Left colon (tissue), 2 donors: ENCODE measurements around the gene GPC6. TPM values are rescaled to one million over a fixed set of nuclear protein-coding genes. Genes with fewer than 3 reads are reported as not detected.

Source experiments
- ATAC-seq: fragments of 200-7000 bp; cut with Tn5 transposase; one replicate; pipeline ENCODE4 v1.9.1; 2020; ENCODE audit warnings: mild to moderate bottlenecking, moderate library complexity
- DNase-seq, 2 donors: peaks; one replicate each; pipeline ENCODE4 v3.0.0-alpha.2; 2020
- intact Hi-C, 2 donors: fragments of 100-400 bp; cut with DNase I in 1 of 2; cut with micrococcal nuclease in 1 of 2; formaldehyde crosslinking; loops; one replicate each; pipeline versions ENCODE4 v1.11.2 to v1.14.0; 2022; cut with DNase I, micrococcal nuclease
- total RNA-seq, 2 donors: library from RNA; stranded (reverse); fragmentation: NEBNext Ultra II Directional; extraction: Animal tissue kit (Norgen Biotek cat#: 25700); gene quantifications; one replicate each; pipeline ENCODE4 v1.2.1, GENCODE V29; 2021
- donor health status: DM: no; HTN: no; CAD: no.
- donor health status: DM: yes; HTN: yes; CAD: no.

Gene GPC6
- total RNA-seq, 2 donors from 2014 or later, result 2.5 to 5.2 TPM

DNA sequence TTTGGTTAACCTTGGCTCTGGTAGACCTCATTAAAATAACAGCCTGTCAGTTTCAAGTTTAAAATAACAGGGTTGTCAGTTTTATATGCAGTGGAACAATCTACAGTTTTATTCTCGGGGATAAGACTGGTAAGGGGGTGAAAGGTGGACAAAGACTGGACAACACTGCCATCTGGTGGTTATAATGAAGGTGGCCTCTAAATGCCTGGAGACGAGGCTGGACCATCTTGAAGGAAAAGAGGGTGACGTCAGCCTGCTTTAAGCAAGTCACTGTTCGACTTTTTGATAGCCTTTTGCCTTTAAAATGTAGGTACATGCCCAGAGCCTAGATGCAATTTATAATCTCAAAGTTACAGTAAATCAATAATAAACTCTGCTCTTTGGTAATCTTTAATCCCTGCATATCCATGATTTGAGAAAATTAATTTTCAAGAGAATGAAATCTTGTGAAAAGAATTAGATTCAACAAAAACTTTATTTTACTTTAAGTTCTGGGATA lies 1135.9 kb downstream of the GPC6 start:
- DNase-seq (peak; percentile 23 to 37), ATAC-seq (peak; percentile 87)
- intact Hi-C loops, result no loop called here

DNA sequence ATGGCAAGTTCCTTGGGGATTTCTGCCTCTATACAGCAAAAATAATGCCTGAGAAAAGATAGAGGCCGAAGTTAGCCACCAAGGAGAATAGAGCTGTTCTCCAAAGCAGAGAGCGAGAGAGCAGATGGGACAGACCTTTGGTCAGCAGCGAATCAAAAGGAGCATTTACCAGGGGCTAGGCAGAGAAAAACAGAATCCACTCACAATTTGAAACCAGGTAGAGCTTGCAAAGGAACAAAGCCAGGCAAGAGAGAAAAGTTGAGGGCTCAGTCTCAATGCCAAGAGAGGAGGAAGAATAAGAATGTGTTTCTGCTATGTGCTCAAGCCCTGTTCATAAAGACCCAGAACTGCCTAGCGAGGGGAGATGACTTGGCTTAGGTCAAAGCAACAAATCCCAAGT lies 1140.1 kb downstream of the GPC6 start:
- ATAC-seq (no peak), DNase-seq (no peak)
- intact Hi-C loops, result no loop called here

DNA sequence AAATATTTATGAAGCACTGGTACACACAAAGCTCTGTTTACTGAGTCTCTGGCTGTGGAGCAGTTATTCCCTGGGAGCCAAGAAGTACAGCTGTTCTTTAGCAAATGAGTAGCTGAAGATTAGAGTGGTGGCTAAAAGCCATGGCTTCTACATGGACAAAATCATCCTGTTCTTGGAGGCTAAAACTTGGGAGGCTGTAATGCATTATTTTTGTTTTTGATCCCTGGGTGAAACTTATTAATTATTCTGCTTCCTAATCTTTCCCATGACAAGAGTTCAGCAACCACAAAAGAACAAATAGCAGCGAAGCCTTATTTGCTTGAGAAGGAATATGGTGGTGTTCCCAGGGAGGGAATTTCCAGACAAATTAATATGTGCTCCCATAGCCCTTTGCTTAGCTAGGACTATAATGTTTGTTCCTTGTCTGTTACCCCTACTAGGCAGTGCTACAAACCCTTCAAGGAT lies 1143.4 kb downstream of the GPC6 start:
- no peak for ATAC-seq
- no peak for DNase-seq
- intact Hi-C loops, result no loop called here

DNA sequence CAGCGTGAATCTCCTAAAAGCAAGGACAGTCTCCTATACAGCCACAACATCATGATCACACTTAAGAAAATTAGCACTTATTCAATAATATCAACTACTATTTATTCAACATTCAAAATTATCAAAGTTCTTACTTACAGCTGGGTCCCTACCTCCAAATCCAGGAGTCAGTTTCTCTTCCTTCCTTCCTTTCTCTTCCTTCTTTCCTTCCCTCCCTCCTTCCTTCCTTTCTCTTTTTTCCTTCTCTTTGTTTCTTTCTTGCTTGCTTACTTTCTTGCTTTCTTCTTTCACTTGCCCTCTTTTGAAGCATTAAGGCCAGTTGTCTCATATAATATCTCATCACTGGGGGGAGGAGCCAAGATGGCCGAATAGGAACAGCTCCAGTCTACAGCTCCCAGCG lies 1145.2 kb downstream of the GPC6 start:
- ATAC-seq, result no peak
- intact Hi-C loops, result no loop called here
- DNase-seq, result no peak

DNA sequence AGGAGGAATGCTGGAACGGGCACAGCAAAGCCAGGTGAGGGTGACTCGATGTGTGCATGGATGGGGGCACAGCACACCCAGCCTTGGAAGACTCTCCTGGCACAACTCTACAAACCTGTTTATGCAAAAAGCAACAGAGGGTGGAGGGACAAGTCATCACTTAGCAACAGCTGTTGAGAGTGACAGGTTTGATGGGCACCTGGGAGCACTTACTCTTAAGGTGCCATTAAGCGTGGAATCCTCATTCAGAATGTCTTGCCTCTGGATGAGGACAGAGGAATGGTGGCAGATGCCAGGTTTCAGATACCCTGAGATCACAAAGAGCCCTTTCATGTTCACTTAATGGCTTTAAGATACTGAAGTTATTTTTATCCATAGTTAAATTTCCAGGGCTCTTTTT lies 1155.9 kb downstream of the GPC6 start:
- DNase-seq (no peak), ATAC-seq (no peak)
- intact Hi-C loops, result no loop called here

DNA sequence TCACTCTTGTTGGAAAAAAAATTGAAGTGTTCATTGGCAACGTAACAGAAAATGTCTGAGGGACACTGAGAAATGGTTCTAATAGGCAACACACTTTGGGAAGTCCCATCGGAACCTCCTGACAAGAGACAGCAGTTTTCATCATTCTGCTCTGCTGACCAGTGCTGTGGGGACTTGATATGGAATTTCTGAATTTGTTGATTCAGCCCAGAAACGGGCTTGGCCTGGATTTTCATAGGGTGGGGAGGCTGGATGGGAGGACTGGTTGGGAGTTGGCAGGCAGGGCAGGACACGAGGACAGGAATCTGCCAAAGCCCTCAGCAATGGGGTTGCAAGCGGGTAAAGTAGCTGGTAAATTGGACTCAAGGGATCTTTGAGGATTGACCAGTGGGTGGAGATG lies 1156.4 kb downstream of the GPC6 start:
- no peak for DNase-seq
- ATAC-seq, result no peak
- intact Hi-C loops, result no loop called here

DNA sequence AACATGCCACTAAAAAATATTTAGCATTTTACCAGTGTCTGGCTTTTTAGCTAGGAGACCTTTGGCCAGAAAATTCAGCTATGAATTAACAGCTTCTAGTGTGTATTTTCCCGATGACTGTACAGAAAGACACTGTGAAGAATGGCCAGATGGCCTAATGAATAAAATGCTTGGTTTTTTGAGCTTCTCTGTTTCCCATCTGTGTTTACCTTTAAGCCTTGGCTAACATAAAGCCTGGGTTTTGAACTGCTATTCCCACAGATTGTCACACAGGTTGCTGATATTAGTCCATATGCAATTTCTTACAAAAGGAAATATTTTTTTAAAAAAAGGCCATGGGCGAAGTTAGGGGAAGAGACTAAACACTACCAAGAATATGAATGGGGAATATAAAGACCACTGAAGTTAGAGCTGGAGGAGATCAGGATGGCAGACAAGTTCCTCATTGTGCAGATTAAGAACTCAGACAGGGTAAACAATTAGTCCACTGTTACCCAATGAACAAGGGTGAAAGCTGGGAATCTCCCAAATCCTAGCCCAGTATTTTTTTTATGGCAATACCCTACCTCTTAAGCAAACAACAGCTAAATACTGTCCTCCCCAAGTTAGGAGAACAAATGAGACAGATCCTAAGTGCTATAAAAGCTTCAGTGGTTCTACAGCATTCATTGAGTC lies 1157.8 kb downstream of the GPC6 start:
- ATAC-seq (no peak), DNase-seq (no peak)
- intact Hi-C loops, result no loop called here

DNA sequence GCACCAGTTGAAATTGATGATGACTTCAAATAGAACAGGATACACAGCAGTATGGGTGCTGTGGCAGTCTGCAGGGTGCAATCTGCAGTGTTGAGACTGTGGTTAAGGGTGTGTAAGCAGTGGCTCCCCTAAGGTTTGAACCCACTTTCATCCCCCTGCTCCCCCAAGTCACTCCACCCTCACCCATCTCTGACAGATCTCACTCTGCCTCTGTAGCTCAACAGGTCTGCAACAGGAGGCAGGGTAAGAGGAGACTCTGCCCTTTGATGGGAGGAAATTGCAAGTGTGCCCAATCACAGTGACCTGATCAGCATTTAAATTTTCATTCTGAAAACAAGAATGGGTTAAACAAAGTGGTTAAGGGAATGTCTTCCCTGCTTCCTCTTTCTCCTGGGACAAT lies 1160.4 kb downstream of the GPC6 start:
- intact Hi-C loops, result no loop called here
- DNase-seq, result no peak
- ATAC-seq, result no peak

DNA sequence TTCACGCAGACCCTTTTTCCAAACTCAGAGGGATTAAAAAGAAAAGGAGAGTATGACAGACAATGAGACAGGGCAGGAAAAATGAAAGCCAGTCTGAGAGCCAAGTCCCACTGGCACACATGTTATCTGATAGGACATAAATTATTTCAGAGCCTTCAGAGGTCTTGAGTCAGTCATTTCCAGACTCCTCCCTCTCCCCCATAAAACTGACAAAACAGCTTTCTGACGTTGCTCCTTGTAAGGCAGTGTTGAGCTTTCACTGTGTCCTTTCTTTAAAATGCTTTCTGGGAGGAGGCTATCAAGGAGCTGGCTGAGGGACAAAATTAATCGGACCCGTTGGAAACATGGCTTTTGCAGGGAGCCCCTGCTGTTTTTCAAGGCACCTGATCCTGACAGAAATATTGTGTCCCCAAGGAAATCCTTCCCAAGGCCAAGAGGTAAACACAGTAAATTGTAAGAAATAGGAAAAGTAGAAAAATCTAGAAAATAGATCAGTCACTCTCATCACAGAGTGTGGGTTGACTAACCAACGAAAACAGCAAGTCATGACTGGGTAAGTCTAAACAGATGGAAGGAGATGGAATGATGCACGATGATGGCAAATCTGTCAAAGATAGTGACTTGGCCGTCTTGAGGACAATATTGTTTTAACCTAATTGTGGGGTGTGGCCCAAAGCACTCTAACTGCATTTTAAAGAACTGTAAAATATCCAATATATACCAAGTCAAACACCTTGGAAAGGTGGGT lies 1163.2 kb downstream of the GPC6 start:
- DNase-seq (no peak), ATAC-seq (no peak)
- intact Hi-C loops, result no loop called here

DNA sequence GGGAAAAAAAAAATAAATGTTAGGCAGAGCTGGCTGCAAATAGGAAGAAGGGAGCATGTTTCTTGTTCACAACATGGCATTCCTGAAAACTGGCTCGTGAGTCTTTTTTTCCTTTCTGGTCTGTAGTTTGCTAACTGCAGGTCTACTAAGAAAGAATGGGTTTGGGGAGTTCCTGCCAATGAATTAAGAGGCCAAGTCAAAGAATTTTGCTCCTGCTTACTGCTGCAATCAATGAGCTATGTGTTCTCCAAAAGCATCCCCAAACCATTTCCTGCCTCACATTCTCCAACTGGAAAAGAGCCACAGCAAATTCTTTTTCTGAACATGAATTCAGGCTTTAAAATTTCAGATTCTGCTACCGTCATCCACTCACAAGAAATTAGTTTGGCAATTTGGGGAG lies 1164.3 kb downstream of the GPC6 start:
- intact Hi-C loops, result no loop called here
- DNase-seq, result no peak
- no peak for ATAC-seq

DNA sequence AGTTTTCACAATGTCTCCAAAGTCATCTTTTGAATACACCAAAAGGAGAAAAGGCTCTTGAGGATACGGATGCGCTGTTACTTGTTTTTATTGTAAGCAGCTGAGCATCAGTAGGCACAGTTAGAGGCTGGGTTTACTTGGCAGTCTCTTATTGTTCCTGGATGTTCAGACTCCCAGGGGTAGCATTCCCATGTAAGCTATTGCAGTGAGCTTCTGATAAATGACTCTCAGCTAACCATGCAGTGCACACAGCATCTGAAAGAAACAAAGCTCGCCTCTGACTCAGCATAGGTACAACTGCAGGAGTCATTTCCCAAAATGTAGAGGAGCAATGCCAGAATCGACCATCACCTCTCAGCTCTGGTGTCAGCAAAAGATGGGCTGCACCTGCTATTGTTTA lies 1168.1 kb downstream of the GPC6 start:
- intact Hi-C loops, result no loop called here
- DNase-seq (no peak), ATAC-seq (no peak)

DNA sequence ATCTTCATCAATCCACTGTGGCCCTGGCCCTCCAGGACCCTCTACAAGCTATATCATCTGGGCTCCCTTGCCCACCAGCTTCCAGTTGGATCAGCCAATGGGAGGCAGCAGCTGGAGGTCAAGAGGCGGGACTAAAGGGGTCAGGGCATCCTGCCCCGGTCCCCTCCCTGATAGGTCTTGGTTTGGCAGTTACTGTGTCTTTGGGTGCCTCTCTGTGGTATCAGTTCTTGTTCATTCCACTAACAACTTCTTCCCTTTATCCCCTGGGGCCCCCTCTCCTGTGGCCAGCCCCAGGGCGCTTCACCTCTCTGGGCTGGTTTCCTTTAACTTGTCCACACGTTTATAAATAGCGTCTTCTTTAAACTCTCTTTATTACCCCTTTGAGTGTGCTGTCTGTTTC lies 1169.3 kb downstream of the GPC6 start:
- intact Hi-C loops, result no loop called here
- DNase-seq (no peak), ATAC-seq (no peak)

DNA sequence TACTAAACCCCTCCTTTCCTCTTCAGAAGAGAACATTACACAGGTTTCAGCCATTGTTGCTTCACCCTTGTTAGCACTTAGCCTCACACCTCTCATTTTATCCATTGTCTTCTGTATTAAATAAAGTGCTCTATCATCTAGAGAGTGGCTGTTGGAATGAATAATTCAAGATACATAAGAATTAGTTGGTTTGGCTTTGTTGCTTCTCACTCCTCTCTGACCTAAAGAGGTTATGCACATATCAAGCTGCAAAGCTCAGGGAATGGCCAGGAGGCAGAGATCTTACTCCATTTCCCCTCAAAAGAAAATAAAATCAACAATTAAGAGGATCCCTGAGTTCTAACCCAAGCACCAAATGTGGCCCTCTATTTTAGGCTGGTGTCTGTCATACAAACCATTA lies 1173.2 kb downstream of the GPC6 start:
- intact Hi-C loops, result no loop called here
- ATAC-seq (no peak), DNase-seq (no peak)

DNA sequence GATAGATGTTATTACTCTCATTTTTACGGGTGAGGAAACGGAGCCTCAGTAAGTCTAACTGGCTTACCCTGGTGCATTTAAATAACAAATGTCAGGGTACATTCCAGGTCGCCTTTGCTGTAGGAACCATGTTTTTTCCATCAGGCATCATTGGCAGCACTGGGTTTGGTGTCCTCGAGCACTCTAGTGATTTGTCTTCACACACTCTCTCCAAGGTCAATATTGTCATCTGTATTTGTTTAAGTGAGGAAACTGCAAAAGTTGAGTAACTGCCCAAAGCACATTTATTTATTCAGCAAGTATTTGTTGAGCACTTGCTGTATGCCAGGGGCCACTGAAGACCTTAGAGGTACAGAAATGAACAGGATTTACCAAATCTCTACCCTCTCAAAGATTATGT lies 1174.3 kb downstream of the GPC6 start:
- no peak for DNase-seq
- no peak for ATAC-seq
- intact Hi-C loops, result no loop called here

DNA sequence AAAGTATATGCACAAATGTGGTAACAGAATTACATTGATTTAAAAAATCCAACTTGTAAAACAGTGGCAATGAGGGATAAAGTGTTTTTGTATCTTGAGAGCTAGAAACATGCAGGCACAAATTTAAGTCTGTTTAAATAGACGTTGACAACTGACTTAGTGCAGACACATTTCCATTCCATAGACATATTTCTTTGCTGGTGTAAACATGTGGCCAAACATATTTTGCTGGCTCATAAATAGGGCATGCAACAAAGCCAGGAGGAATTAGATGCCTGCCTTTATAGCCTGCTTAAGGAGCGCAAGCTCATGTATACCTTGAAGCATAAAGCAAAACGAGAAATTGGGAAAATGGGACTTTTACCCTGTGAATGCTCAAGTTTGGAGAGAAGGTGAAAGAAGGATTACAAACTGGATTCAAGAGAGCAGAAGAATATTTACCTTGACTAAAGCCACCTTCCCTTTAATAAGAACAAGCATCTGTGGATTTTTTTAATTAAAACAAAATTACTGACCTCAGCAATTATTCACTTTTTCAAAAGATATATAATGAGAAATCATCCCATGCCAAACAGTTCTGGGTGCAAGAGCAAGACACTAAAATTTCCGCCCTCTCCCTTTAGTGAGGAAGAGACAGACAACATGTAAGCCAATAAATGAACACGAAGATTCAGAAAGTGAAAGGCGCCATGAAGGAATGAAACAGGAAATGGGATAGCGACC lies 1181.9 kb downstream of the GPC6 start:
- intact Hi-C loops, result no loop called here
- ATAC-seq (no peak), DNase-seq (no peak)

DNA sequence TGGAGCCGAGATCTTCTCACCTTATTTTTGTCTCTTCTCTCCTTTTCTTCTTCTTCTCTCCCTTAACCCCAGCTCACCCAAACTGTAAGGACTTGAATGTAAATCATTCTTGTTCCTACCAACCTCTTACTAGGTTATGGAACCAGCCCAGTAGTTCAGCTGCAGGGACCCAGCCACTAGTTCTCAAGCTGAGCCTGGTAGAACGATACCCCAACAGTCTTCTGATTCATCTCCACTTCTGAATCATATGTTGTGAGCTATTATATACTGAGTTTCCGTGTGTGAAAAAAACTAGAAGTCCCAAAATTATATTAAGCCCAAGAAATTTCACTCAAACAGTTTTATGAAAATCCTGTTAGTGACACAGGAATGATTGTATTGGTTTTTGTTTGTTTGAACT lies 1185.1 kb downstream of the GPC6 start:
- ATAC-seq (no peak), DNase-seq (no peak)
- intact Hi-C loops, result no loop called here

DNA sequence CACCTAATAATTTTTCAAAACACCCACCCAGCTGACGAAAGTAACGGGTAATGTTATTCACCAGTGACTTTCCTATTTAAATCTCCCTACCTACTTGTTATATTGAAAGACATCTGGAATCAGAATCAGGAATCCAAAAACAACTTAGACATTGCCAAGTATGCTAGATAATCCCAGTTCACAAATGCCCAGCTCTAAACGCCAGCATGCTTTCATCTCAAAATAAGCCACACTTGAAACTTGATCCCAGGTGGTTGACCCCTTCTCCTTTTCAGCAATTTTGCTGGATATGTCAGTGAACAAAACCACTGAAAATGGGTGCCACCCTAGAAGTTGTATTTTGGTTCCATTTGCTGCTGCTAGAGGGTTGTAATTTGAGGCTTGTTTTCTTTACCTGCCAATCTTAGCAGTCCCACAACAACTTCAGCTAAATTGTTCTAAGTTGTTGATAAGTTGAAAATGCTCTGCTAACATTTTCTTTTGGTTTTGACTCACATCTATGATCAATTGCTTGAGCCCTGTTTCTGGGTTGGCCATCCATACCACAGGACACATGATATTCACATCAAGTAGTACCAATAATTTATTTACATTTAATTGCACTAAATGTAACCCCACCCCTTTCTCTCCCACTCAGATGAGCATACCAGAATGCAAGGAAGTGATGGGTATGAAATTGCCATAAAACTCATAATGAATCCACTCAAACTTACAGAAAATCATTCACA lies 1186.4 kb downstream of the GPC6 start:
- DNase-seq (no peak), ATAC-seq (no peak)
- intact Hi-C loops, result no loop called here

DNA sequence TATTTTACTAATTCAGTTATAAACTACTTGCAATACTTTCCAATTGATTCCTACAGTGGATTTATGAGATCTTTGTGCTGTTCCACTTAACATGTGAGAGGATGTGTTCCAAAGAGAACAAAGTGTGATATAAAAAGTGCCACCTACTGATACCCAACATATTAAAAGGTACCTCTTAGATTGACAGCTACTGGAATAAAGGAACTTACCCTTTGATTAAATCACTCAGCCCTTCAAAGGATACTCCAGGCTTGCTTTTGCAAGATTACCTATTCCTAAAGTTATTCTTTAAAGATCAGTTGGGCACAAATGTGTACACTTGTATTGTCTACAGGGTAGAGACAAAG lies 1187.0 kb downstream of the GPC6 start:
- ATAC-seq (no peak), DNase-seq (no peak)
- intact Hi-C loops, result no loop called here

DNA sequence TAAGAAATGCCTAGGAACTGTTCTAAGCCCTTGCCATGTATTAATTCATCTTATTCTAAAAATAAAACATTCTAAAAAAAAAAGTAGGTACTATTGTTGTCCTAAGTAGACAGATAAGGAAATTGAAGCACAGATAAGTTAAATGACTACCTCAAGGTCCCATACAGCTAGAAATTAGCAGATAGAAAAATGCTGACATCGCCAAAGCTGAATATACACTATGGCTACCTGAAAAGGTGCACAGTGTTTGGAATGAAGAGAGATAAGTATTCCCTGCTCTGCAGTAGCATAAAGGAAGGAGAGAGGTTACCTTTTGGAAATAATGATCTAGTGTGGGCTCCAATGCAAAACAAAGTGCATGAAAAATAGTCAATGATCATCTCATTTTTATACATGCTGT lies 1187.5 kb downstream of the GPC6 start:
- DNase-seq (no peak), ATAC-seq (no peak)
- intact Hi-C loops, result no loop called here

DNA sequence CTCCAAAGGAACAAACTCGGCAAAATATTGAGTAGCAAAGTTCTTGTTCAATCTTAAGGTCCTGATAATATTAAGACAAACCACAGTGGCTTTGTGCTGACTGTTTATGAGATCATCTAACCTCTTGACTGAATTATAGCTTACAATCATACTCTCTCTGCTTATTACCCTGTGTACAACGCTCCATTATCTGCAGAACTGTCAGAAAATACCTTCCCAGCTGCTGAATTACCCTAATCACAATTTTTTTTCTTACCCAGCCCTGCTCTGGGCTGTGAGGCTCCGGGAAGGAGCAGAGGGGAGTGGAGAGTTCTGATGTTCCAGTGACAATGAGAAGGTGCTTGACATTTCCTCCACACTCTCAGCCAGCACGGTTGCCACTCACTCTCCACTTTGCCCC lies 1188.1 kb downstream of the GPC6 start:
- intact Hi-C loops, result no loop called here
- DNase-seq (no peak), ATAC-seq (no peak)
